IPS-NIHi7 (cell line): ENCODE measurements around the gene POU2AF1.

Experiments used
- DNase-seq: peaks from one replicate; pipeline ENCODE4 v3.0.0; 2012; ENCODE audit warnings: mixed read lengths; ENCODE audit errors: extremely low spot score

POU2AF1 gene

DNA sequence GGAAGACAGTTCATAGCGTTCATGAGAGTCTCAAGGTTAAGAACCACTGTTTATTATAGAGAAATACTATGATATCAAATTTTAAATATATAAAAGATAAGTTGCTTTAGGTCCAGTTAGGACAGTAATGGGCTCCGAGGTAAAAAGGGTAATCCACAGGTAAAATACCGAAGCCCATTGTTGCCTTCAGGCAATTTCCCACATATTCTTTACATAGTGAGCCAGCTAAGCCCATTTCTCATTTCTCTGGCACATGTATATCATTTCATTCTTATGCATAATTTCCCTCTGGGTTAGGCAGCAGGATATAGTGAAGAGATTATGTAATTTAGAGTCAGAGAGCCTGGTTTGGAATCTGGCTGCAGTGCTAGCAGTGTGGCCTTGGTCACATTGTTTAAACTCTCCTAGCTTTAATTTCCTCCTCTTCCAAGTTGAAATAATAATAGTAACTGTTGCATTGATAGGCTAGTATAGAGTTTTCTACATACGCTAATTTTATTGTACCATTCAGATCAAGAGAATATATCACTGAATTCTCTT, 7.6 kb upstream of the POU2AF1 start:
- no peak for DNase-seq

DNA sequence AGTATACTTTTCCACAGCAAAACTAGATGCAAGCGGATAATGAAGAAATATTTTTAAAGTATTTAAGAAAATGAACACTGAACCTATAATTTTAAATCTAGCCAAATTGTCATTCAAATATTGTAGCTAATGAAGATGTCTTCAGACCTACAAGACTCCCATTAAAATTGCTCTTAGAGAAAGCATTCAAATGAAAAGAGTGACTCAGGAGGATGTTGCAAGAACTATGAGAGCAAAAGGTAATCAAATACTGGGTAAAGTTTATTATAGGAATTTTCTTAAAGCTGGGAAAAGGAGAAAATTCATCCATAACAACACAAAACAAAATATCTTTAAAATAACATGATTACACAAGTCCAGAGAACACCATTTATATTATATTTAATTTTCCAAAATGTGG, 5.4 kb upstream of the POU2AF1 start:
- no peak for DNase-seq

DNA sequence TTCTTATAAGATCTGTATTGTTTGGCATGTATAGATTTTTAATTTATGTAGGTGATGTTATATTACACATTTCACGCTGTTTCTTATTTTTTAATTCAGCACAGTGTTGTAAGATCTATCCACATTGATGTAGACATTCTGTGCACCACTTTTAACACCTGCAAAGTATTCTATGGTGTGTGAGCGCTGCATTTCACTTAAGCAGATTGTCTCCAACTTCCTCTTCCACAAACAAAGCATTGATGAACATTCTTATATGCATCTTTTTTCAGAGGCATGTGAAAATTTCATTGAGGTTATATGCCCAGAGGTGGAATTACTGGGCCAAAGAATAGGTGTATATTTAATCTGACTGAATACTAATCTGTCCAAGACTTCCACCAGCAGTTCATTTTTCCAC, 3.4 kb upstream of the POU2AF1 start:
- DNase-seq: no peak

DNA sequence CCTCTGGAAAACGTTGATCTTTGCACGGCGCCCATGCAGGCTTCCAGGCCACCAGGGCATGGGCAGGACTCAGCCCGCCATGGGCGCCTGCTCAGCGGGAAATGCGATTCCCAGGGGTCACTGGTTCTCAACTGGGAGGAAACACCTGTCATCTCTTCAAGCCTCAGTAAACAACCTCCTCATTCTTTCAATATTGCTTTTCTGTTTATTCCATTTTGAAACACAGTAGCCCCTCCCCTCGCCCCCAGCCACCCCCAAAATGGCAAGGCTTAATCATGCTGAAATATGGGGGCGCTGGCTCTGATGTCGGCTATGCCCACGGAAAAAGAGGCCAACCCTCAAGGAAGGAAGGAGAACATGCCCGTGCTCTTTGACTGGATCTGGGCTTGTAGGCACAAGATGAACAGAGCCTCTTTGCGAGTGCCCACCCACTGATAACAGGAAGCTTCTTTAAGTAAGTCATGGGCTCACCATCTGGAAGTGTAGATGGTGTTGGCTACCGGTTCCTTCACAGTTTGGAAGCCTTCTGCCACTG, 594 bp upstream of the POU2AF1 start:
- no peak for DNase-seq

DNA sequence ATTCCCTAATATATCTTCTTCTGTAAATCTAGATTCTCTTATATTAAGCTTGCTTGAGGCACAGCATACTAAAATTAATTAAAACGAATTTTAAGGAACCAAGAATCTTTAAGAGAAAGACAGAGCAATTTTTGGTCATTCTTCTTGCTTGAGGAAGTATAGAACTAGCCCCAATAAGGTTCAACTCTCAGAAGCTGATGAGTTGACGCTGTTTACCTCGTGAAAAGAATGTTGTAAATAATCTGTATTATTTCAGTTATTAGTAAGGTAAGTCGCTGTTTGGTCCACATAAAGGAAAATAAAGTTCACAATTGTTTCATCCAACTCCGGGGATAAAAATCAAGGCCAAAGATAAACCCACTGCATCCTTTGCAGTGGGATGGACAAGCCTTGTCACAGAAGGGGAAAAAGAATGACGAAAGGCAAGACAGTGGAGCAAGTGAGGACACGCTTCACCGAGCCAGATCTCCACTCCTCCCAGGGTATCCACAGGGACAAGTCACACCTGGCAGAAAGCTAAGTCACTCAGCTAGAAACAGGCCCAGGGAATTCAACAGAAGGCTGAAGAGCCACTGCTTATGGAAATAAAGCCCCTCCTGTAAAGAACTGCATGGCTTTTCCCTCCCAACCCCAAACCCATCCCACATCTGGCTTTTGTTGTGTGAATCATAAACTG, 752 bp downstream of the POU2AF1 start:
- DNase-seq: no peak

DNA sequence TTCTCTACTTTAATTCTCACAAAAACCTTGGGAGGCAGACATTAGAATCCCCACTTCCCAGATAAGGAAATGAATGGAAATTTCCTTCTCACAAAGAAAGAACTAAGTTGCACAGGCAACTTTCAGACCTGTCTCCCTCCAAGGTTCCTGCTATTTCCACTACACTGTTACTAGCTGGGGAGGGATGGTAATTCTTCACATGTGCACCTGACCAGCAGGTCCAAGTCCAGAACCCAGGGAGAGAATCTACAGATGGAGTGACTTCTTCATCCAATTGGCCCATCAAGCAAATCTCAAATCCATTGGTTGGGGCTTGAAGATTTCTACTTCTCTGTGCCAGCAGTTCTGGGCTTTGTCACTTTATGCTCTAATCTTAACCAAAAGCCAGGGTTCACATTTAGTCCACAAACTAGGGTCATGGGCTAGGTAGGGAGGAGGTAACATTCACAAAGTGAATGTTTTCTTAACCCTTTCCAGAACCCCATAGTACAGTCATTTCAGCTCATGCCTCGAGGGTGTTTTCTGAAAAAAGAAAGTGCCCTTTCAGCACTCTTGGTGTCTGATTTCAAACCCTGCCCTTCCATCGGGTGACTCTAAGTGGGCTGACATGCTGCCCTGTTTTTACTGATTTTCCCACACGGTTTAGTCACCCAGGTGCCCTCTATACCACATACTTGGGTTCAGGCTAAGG, 2.7 kb downstream of the POU2AF1 start:
- DNase-seq: no peak

DNA sequence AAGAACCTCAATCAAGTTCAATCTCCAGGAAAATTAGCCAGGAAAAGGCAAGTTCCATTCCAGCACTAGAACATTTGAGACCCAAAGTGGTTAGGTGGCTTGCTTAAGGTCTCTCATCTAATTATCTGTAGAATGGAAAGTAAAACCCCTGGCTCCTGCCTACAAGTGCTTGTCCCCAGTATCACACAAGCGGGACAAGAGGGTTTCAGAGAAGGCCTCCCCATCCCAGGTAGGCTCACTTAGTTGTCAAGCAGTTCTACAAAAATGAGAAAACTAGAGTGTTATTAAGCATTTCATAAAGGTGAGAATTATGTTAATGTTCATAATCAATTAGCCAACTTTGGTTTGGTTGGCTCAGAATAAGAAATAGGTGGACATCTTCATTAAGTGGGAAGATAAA, 5.5 kb downstream of the POU2AF1 start:
- no peak for DNase-seq

DNA sequence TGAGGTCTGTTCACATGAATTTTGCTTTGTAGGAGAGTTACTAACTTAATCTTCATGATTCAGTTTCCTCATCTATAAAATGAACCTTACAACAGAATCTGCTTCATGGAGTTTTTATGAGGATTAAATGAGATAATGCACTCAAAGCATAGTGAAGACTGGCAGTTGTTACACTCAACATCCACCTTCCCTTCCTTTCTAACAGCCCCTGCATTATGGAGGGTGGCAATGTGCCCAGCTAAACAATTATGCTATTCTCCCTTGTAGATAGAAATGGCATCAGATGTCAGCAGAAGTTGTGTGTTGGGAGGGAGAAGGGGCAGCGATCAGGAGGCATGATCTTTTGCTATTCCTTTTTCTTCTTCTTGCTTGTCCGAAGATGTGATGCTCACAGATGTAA, 6.5 kb downstream of the POU2AF1 start:
- DNase-seq: no peak

DNA sequence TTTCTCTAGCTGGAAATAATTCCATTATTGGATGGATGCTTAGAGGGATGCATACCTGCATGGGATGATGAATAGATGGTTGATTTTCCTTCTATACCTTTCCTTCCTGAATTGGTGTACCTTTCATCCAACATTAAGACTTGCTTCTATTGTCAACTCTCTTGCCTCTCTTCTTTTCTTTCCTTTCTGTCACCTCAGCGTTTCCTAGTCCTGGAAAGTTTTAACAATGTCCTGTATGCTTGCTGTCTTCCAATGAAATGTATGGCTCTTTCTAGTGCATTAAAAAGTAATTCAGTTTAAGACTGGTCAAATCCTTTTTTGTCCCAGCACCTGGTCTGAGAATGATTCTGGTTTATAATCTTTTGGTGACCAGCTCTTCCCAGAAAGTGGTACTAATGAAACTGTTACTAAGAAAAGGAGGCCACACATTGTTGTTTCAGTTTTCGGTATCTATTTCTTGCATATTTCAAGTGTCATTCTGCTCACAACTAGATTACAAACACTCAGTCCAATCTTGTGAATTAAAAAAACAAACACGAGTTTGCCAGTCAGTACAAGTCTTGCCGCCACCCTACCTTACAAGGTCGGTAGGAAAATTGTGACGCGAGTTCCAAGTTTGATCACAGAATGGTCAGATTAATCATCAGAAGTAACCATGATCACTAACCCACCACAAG, 8.0 kb downstream of the POU2AF1 start:
- no peak for DNase-seq

DNA sequence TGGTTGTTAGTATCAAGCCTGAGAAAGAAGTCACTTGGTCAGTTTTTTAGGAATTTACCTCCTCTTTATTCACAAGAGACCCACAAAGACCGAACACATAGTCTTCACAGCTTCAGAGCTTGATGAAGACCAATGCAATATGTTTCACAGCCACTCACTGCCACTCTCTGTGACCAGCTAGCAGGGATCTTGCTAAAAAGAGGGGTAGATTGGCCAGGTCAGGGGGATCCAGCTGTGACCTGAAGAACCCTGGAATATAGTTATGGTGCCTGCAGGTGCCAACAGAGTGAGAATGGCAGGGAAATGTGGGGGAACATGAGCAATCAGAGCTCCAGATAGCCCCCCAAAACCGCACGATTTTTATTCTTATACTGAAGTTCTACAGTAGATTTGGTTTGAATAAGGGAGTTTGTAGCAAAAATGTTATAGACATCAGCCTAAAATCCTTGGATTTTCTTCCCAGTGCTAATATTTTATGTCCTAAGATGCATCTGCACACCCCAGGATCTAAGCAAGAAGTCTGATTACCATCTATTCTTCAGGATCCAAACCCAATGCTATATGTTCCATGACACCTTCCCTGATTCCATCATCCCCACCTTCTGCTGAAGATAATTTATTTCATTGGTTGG, 8.7 kb downstream of the POU2AF1 start:
- DNase-seq: no peak

DNA sequence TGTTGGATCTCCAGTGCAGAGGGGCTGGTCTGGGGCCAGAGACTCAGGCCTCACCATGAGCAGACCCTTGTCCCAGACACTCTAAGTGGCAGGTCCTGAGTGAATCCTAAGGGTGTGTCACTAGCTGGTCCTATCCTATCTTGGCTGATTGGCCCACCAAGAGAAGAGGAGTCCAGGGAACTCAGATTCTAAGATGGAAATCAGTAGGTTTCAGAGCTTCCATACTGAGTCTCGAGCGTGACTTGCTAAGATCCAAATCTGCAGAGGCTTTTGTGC, 10.9 kb downstream of the POU2AF1 start:
- no peak for DNase-seq

DNA sequence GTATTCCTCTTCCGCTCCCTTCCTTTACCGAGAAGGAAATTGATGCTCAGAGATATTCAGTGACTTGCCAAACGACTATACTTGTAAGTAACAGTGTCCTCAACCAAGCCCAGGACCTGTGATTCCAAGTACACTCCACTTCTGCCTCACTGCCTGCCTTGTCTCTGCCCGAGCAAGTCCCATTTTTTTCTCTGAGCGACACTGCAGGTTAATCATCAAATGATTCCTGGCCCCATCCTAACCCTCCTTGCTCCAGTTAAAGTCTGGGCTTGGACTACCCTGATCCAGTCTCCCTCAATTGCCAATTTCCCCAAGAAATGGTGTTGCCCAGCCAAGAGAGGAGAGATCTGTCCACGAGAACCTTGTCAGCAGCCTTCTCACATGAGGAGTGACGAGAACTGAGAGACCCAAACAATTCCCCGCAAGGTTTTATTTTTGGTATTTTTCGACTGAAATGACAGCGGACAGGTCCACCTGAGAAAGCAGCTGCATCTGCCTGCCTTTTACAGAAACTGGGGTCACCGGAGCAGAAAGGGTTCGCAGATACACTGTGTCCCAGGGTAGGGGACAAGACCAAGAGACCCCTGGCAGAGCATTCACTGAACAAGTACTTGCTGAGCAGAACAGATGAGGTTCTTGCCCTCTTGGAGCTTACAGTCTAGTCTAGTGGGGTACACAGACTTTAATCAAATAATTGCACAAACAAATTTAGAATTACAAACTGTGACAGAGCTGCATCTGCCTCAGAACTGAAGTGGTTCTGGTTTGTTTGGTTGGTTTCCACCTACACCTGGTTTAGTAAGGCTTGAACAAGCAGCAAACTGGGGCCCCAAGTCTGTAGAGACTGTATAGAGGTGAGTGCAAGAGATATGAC, 11.4 kb downstream of the POU2AF1 start:
- no peak for DNase-seq

DNA sequence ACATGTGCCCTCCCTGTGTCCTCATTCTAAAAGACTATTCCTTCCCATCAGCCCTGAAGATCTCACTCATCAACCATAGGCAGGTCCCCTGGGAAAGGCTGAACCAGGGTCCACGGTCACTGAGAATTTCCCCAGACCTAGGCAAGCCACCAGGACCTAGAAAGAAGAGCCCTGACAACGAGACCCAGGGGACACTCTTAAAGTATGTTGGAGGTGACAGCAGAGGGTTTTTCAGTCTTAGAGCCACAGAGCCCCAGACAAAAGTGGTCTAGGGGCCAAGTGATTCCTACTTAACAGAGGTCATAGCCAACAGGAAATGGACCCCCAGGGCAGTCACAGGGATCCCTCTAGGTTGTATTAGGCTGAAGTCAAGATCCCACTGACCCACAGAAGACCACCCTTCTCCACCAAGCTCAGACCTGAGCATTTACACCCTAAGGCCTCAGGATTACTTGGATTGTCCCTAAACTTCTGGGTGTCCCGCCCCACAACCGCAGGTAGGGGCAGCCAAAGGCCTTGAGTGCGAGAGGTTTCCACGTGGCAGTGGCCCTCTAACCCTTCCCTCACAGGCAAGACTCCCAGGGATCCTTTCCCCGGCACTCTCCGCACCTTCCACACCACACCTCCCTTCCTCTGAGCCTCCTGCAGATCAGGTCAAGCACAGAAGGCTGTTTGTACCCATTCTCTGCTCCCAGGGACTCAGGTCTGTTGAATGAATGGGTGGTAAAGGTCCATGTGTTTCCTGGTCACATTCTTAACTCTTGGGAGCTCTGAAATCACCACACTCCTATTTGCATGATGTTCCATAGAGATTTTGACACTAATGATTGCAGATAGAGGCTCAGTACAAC, 12.3 kb downstream of the POU2AF1 start:
- DNase-seq: no peak

DNA sequence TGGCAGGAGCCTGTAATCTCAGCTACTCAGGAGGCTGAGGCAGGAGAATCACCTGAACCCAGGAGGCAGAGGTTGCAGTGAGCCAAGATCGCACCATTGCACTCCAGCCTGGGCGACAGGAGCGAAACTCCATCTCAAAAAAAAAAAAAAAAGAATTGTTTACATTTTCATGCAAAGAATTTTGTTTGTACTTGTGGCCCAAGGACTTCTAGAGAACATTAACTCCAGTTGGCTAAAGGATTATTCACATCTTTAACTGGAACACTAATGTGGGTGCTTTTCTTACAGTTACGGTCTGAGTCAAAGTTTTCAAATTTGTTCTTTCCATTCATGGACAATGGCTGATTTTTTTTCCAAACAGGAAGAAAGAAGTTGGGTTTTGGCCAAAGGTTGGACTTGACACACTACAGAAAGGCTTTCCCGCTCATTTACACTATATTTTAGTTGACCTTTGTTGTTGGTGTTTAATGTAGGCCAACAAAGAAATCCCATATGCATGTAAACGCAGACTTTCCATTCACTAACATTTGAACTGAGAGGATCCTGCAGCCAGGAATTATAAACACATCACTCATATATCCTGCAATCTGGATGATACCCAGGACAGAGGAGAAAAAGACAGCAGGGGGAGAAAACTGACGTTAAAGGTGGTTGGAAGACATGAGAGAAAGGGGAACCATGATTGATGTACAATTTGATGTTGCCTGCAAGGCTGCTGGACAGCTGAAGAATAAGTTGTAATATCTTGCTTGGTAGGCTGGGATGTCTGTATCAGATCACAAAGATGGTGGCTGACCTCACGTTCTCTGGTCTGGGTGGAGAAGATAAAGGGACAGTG, 13.1 kb downstream of the POU2AF1 start:
- DNase-seq: no peak

DNA sequence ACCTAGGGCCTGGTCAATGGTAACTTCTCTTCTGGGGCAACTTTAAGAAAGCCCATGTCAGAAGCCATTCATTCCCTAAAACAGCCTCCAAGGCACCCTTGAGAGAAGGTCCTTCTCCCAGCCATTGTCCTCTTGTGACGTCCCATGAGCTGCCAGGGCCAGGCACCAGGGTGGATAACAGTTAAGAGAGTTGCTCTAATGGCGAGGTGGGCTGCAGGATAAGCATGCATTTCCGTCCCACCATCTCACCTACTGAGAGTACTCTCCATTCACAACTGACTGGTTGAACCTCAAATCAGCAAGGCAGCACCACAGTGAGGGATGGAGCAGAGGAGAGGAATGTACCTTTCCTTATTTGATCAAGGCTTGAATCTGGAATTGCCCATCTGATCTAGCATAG, 14.6 kb downstream of the POU2AF1 start:
- no peak for DNase-seq

DNA sequence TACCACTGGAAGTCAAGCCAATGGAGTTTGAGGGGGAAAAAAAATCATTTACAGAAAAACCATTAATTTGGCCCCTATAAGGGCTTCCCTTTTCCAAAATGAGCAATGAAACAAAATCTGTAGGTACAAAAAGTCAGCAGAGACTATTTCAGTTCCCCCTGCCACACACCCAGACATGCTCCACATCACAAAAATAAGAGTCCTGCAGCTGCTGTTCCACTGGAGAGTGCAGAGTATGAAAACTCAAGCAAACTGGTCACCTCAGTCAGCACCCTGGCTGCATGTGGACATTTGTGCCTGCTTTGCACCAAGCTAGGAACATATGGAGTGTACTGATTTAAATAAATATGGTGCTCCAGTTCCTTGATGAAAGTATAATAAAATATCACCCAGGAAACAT, 15.1 kb downstream of the POU2AF1 start:
- DNase-seq: no peak

DNA sequence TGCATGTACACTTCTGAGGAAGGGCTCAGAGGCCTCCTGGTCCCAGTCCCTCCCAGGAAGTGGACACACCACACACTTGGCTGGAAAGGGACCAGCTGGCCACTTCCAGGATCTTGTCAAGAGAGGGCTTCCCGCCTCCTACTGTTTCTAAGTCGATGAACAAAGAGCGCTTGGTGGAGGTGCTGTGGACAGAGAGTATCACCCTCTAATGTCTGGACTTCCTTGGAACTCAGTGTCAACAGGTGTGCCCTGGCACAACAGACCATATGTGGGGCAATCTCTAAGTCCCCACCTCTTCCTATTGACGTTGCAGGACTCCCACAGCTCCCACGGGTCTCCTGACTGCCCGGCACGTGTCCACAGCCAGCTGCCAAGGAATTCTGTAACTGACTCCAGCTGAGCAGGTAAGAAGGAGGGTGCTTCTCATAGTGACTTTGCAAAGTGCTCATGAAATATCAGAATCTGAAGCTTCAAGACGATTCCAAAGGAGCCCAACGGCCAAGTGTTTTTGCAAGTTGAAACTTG, 16.1 kb downstream of the POU2AF1 start:
- no peak for DNase-seq

DNA sequence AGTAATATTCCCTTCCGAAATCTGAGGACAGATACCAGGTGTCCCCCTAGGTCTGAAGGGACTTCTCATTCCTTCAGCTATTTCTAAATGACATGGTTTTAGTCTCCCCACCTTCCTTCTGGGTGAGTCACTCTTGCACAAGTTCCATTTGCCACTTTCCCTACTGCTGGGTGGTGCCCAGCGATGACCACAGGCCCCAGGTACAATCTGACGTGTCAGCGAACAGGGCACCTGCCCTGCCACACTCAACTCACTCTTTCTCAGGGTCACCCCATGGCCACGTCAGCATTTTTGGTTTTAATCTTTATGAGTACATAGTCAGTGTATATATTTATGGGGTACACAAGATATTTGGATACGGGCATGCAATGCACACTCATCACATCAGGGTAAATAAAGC, 17.2 kb downstream of the POU2AF1 start:
- no peak for DNase-seq

DNA sequence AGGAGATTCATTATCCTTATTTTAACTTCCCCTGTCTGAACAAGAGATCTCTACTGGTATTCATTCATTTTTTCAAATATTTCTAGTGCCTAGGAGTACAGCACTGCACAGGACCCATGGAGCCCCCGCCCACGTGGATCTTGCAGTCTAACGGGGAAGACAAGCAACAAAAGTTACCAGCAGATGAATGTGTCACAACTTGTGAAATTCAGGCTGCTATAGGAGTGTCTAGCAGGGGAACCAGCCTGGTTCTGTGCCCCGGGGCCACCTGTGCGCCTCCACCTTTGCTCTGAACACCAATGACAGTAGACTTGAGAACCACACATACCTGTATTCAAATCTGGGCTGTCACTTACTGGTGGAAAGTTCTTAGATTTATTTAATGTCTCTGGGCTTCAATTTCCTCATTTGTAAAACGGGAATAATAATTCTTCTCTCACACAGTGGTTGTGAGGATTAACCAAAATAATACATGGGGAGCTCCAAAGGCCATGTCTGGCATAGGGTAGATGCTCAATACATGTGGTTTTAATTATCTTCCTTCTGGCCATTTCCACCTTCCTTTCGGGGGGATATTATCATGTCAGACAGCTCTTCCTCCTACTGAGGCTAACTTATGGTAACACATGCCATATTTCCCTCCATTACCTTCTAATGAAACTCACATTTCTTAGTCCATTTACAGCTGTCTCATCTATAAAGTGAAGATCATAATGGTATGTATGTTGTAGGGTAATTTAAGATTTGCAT, 17.8 kb downstream of the POU2AF1 start:
- DNase-seq: no peak
